Right atrium auricular region (tissue), 2 donors: ENCODE results near the gene CD27. TPM values are rescaled to one million over a fixed set of nuclear protein-coding genes. Genes with fewer than 3 reads are reported as not detected.
"Not testable (repeated sequence)": the region's sequence is repeated elsewhere in the genome, so short reads cannot be mapped to it uniquely, and the experiment has no call there.

ENCODE experiments used
- DNase-seq: peaks from one replicate; pipeline ENCODE4 v3.0.0-alpha.2; 2019; ENCODE audit warnings: low spot score
- H3K27ac ChIP-seq, 2 donors: fragments of 200-600 bp; sonication (generic); 1 replicate in 1 of 2; 2 replicates in 1 of 2; pipeline ENCODE4 v1.5.1; 2016 to 2019
- H3K27me3 ChIP-seq, 2 donors: fragments of 200-600 bp; sonication (generic); one replicate each; pipeline versions ENCODE4 v1.5.1 to v1.6.0; 2017 to 2019
- H3K36me3 ChIP-seq: fragments of 200-600 bp; sonication (generic); one replicate; pipeline ENCODE4 v1.5.1; 2016
- H3K4me1 ChIP-seq, 2 donors: fragments of 200-600 bp; sonication (generic); one replicate each; pipeline versions ENCODE4 v1.5.1 to v1.6.0; 2017 to 2019
- H3K4me3 ChIP-seq, 2 donors: fragments of 200-600 bp; sonication (generic); 1 replicate in 1 of 2; 2 replicates in 1 of 2; pipeline ENCODE4 v1.5.1; 2017 to 2019; ENCODE audit warnings: mild to moderate bottlenecking in 1 of 2, moderate library complexity in 1 of 2
- H3K9me3 ChIP-seq, 2 donors: fragments of 200-600 bp; sonication (generic); one replicate each; pipeline ENCODE4 v1.5.1; 2019
- total RNA-seq, 2 donors: library from RNA; depleted of rRNA; stranded (reverse); fragments of >200 nt; gene quantifications; one replicate each; pipeline ENCODE4 v1.1.0, GENCODE V29; 2016
- TF ChIP-seq, protein P1 (sequence below), 2 donors: fragments of 200-600 bp; sonication (generic); IDR thresholded peaks; one replicate each; pipeline ENCODE4 v1.5.1; 2019; ENCODE audit warnings: antibody characterized with exemption in 2 of 2

The CD27 gene
- total RNA-seq, 2 donors from 2014 or later, result 1.1 TPM; not detected in 1

DNA sequence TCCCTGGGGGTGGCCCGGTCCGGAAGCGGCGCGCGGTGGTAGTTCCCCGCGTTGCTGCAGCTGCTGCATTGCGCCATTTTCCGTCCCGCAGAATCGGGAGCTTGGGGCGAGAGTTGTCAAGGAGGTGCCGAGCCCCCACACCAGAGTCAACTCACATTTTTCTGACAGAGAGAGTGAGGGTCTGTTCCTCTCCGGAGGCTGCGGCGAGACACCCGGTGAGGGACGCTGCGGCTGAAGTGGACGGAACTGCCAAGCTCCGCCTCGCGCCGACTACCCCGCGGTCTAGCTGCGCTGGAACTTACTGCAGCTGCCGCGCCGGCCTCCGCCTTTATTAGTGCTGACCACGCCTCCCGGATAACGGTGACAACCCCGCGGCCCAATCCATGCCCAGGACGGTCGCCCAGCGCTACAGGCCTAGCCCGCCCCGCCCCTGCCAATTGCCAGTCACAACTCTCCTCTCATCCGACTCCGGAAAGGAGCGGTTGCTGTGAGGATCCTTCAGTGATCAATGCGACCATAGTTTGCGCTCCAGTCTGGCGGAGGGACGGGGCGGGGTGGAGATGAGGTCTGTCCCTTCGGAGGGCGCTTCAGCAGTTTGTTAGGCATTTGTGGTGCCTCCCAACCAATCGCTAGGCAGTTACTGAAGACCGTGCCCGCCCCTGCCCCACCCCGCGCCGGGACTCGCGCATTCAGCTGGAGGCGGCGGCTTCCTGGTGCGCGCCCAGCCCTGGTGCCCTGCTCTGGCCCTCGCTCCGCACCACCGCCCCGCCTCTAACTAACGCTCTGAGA is 25.8 kb downstream of the CD27 start, which contains the start of gene VAMP1:
Gene VAMP1, minus strand, starts transcription at position 303 of the 789 bp plus-strand sequence. Its CDS starts 146 bp downstream, at position 157.
- peak within 1 kb of the TSS; percentile 78 to 80 for H3K4me3 ChIP-seq
- peaks cover 0 to 22% of the 10 kb centered on the region in 2 donors for H3K4me1 ChIP-seq
- TF ChIP-seq, protein P1, sequence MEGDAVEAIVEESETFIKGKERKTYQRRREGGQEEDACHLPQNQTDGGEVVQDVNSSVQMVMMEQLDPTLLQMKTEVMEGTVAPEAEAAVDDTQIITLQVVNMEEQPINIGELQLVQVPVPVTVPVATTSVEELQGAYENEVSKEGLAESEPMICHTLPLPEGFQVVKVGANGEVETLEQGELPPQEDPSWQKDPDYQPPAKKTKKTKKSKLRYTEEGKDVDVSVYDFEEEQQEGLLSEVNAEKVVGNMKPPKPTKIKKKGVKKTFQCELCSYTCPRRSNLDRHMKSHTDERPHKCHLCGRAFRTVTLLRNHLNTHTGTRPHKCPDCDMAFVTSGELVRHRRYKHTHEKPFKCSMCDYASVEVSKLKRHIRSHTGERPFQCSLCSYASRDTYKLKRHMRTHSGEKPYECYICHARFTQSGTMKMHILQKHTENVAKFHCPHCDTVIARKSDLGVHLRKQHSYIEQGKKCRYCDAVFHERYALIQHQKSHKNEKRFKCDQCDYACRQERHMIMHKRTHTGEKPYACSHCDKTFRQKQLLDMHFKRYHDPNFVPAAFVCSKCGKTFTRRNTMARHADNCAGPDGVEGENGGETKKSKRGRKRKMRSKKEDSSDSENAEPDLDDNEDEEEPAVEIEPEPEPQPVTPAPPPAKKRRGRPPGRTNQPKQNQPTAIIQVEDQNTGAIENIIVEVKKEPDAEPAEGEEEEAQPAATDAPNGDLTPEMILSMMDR (IDR thresholded peaks at IDR 0.05), result no peak
- H3K27me3 ChIP-seq, result no peaks in the 10 kb centered on the region
- peak; percentile 99 for DNase-seq
- H3K27ac ChIP-seq, result peak within 1 kb of the TSS; percentile 85 to 90
- H3K9me3 ChIP-seq, result no peaks in the 10 kb centered on the region
- peaks cover 7% of the 10 kb centered on the region for H3K36me3 ChIP-seq

GRCh38 chr12:6471989-6472360 is 27.2 kb downstream of the CD27 start:
- no peak for DNase-seq
- TF ChIP-seq, protein P1 (IDR thresholded peaks at IDR 0.05), result no peak
- H3K27me3 ChIP-seq, result no peaks in the 10 kb centered on the region
- H3K36me3 ChIP-seq, result no peaks in the 10 kb centered on the region
- no peak overlapping the region for H3K4me3 ChIP-seq
- H3K27ac ChIP-seq, result no peak overlapping the region
- no peaks in the 10 kb centered on the region for H3K9me3 ChIP-seq
- H3K4me1 ChIP-seq, result peaks cover 0 to 22% of the 10 kb centered on the region in 2 donors

- TF ChIP-seq, protein P1 (IDR thresholded peaks at IDR 0.05), result no peak
- H3K36me3 ChIP-seq, result no peaks in the 10 kb centered on the region
- DNase-seq, result no peak
Observed at GRCh38 chr12:6472491-6472890, 27.7 kb downstream of the CD27 start.

GRCh38 chr12:6475233-6475975 is 30.6 kb downstream of the CD27 start:
- DNase-seq, H3K27me3 ChIP-seq, H3K9me3 ChIP-seq, H3K4me3 ChIP-seq, H3K36me3 ChIP-seq, H3K27ac ChIP-seq, H3K4me1 ChIP-seq: not testable (repeated sequence)

More at GRCh38 chr12:6472491-6472890, 27.7 kb downstream of the CD27 start:
- Histone ChIP-seq H3K9me3 (no peaks in the 10 kb centered on the region), H3K27ac (no peak overlapping the region), H3K4me3 (no peak overlapping the region), H3K4me1 (peaks cover 0 to 22% of the 10 kb centered on the region in 2 donors), H3K27me3 (no peaks in the 10 kb centered on the region)

GRCh38 chr12:6476489-6476888 is 31.7 kb downstream of the CD27 start:
- no peak for DNase-seq
- no peaks in the 10 kb centered on the region for H3K27me3 ChIP-seq
- H3K27ac ChIP-seq, result peak overlapping the region in 1 of 2 donors; percentile 16

DNA sequence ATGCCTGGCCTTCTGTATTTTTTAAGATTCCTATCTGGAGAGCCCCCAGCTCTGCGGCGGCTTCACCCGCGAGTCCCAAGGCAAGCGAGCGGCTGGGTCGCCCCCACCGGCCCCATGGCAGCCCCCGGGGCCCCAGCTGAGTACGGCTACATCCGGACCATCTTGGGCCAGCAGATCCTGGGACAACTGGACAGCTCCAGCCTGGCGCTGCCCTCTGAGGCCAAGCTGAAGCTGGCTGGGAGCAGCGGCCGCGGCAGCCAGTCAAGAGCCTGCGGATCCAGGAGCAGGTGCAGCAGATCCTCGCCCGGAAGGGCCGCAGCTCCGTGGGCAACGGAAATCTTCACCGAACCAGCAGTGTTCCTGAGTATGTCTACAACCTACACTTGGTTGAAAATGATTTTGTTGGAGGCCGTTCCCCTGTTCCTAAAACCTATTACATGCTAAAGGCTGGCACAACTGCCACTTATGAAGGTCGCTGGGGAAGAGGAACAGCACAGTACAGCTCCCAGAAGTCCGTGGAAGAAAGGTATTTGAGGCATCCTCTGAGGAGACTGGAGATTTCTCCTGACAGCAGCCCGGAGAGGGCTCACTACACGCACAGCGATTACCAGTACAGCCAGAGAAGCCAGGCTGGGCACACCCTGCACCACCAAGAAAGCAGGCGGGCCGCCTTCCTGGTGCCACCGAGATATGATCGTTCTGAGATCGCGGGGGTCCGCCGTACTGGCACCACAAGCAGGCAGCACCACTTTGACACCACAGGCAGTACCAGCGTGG is 33.0 kb downstream of the CD27 start:
- H3K4me1 ChIP-seq, H3K27ac ChIP-seq, H3K27me3 ChIP-seq, DNase-seq, H3K36me3 ChIP-seq, H3K4me3 ChIP-seq, H3K9me3 ChIP-seq: not testable (repeated sequence)

More at GRCh38 chr12:6476489-6476888, 31.7 kb downstream of the CD27 start:
- Histone ChIP-seq H3K4me3 (no peak overlapping the region), H3K4me1 (peaks cover 0 to under 1% of the 10 kb centered on the region in 2 donors), H3K9me3 (no peaks in the 10 kb centered on the region), H3K36me3 (no peaks in the 10 kb centered on the region)
- TF ChIP-seq, protein P1 (IDR thresholded peaks at IDR 0.05), result no peak
